ENCODE data around the gene GARIN3. TPM values are rescaled to one million over a fixed set of nuclear protein-coding genes. Genes with fewer than 3 reads are reported as not detected.

The GARIN3 gene
- total and polyA plus RNA-seq, 9 of the 15 experiments (the other 6 are each of a cell fraction or from before 2014, with no cell fraction given): not detected

DNA sequence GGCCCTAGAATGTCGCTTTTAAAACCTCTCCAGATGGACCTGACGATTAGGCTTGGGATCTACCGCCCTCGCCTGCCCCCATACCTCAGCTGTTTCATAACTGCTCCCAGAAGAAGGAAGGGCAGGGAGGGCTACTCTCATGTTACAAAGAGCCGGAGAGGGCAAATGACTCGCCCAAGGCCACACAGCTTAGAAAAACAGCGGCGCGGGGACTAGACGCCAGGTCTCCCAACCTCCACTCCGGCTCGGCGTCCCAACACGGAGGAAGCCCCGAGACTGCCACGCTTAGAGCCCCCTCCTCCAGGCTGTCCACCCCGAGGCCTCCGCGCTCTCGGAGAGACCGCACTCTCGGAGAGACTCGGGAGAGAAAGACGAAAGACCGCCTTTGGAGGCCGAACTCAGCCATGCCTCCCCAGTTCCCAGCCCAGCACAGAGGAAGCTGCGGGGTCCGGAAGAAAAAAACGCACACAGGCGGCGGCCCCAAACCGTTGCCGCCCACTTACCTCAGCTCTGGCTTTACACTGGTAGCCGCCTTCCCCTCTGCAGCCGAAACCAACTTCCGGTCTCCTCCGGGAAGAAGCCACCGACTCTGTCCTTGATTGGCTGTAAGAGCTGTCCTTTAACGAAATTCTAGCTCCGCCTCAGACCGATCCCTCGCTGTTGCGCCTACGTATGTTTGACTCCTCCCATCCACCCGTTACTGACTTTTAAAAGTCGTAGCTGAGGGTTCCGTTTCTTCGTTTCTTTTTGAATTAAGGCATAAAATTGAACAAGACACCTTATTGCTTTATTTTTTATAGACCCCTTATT, 23.5 kb downstream of the GARIN3 start, which contains the start of gene MED7 (continued):
- TF ChIP-seq, protein P1, sequence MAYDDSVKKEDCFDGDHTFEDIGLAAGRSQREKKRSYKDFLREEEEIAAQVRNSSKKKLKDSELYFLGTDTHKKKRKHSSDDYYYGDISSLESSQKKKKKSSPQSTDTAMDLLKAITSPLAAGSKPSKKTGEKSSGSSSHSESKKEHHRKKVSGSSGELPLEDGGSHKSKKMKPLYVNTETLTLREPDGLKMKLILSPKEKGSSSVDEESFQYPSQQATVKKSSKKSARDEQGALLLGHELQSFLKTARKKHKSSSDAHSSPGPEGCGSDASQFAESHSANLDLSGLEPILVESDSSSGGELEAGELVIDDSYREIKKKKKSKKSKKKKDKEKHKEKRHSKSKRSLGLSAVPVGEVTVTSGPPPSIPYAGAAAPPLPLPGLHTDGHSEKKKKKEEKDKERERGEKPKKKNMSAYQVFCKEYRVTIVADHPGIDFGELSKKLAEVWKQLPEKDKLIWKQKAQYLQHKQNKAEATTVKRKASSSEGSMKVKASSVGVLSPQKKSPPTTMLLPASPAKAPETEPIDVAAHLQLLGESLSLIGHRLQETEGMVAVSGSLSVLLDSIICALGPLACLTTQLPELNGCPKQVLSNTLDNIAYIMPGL (CRISPR knock-in tag; IDR thresholded peaks at IDR 0.05): no peak
- TF ChIP-seq POLR2AphosphoS5 (IDR thresholded peaks at IDR 0.05; ENCODE audit: control insufficient read depth, insufficient read depth, low read depth, low read length) (peak; percentile 59), RNF2 (IDR thresholded peaks at IDR 0.05) (no peak), ZNF197 (CRISPR knock-in tag; IDR thresholded peaks at IDR 0.05; ENCODE audit: low read depth) (0 out of 2 replicates have a peak, but pooled peaks have one; percentile 28), EP400 (IDR thresholded peaks at IDR 0.05) (peak; percentile 85), PTRF (tag; IDR thresholded peaks at IDR 0.05) (no peak), SP2 (IDR thresholded peaks at IDR 0.05; ENCODE audit: extremely low read depth, low read depth, low read length, poor library complexity, severe bottlenecking) (peak; percentile 60), ATF7 (IDR thresholded peaks at IDR 0.05) (peak; percentile 76; the same call in 1 of the 2 replicates), TBP (optimal IDR thresholded peaks at IDR 0.05; ENCODE audit: low read depth, low read length) (peak; percentile 67), C11orf30 (IDR thresholded peaks at IDR 0.05; ENCODE audit: low read depth) (peak; percentile 4; the same call in 1 of the 2 replicates), TCF3 (CRISPR knock-in tag; IDR thresholded peaks at IDR 0.05) (peak; percentile 48), TAF1 (IDR thresholded peaks at IDR 0.05; ENCODE audit: control insufficient read depth, extremely low read depth, insufficient read depth, low read length, severe bottlenecking) (peak; percentile 76), HDAC1 (IDR thresholded peaks at IDR 0.05) (0 out of 4 replicates have a peak, but pooled peaks of 1 of the 2 experiments have one; percentile 28), ZNF12 (CRISPR knock-in tag; IDR thresholded peaks at IDR 0.05) (0 out of 2 replicates have a peak, but pooled peaks have one; percentile 47), SNRNP70 (optimal IDR thresholded peaks at IDR 0.05; ENCODE audit: low read depth, low read length) (no peak), RBFOX2 (IDR thresholded peaks at IDR 0.05; ENCODE audit: low read depth, low read length) (peak; percentile 96), NCOA1 (IDR thresholded peaks at IDR 0.05; ENCODE audit: low read depth) (no peak), BRD9 (IDR thresholded peaks at IDR 0.05; ENCODE audit: low read depth, partially characterized antibody) (peak; percentile 65)
- TF ChIP-seq, protein P2, sequence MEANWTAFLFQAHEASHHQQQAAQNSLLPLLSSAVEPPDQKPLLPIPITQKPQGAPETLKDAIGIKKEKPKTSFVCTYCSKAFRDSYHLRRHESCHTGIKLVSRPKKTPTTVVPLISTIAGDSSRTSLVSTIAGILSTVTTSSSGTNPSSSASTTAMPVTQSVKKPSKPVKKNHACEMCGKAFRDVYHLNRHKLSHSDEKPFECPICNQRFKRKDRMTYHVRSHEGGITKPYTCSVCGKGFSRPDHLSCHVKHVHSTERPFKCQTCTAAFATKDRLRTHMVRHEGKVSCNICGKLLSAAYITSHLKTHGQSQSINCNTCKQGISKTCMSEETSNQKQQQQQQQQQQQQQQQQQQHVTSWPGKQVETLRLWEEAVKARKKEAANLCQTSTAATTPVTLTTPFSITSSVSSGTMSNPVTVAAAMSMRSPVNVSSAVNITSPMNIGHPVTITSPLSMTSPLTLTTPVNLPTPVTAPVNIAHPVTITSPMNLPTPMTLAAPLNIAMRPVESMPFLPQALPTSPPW (CRISPR knock-in tag; IDR thresholded peaks at IDR 0.05): peak; percentile 72
- TF ChIP-seq, protein P3, sequence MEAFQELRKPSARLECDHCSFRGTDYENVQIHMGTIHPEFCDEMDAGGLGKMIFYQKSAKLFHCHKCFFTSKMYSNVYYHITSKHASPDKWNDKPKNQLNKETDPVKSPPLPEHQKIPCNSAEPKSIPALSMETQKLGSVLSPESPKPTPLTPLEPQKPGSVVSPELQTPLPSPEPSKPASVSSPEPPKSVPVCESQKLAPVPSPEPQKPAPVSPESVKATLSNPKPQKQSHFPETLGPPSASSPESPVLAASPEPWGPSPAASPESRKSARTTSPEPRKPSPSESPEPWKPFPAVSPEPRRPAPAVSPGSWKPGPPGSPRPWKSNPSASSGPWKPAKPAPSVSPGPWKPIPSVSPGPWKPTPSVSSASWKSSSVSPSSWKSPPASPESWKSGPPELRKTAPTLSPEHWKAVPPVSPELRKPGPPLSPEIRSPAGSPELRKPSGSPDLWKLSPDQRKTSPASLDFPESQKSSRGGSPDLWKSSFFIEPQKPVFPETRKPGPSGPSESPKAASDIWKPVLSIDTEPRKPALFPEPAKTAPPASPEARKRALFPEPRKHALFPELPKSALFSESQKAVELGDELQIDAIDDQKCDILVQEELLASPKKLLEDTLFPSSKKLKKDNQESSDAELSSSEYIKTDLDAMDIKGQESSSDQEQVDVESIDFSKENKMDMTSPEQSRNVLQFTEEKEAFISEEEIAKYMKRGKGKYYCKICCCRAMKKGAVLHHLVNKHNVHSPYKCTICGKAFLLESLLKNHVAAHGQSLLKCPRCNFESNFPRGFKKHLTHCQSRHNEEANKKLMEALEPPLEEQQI (IDR thresholded peaks at IDR 0.05): 0 out of 2 replicates have a peak, but pooled peaks have one; percentile 69
- TF ChIP-seq, protein P4, sequence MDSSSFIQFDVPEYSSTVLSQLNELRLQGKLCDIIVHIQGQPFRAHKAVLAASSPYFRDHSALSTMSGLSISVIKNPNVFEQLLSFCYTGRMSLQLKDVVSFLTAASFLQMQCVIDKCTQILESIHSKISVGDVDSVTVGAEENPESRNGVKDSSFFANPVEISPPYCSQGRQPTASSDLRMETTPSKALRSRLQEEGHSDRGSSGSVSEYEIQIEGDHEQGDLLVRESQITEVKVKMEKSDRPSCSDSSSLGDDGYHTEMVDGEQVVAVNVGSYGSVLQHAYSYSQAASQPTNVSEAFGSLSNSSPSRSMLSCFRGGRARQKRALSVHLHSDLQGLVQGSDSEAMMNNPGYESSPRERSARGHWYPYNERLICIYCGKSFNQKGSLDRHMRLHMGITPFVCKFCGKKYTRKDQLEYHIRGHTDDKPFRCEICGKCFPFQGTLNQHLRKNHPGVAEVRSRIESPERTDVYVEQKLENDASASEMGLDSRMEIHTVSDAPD (CRISPR knock-in tag; IDR thresholded peaks at IDR 0.05): no peak
